ENCODE measurements around the gene KRT17.
"Not testable (repeated sequence)": the region's sequence is repeated elsewhere in the genome, so short reads cannot be mapped to it uniquely, and the experiment has no call there.

KRT17 gene

GRCh38 chr17:41653892-41654677, 29.7 kb upstream of the KRT17 start:
- DNase-seq (ENCODE audit: low spot score): no peak

DNA sequence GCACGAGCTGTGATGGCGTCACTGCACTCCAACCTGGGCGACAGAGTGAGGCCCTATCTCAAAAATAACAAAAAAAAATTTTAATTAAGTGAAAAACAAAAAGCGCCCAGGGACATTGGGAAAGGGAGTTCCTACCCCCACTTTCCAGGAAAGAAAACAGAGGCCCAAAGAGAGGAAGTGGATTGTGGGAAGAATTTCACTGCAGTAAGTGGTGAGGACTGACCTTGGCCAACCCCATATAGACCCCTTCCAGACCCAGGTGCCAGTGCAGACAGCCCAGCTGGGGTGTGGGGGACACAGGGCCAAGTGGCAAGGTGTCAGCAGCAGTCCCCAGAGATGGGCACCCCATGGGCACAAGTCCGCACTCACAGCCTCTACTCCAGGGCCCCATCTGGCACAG, 29.0 kb upstream of the KRT17 start:
- no peak for DNase-seq (ENCODE audit: low spot score)

DNA sequence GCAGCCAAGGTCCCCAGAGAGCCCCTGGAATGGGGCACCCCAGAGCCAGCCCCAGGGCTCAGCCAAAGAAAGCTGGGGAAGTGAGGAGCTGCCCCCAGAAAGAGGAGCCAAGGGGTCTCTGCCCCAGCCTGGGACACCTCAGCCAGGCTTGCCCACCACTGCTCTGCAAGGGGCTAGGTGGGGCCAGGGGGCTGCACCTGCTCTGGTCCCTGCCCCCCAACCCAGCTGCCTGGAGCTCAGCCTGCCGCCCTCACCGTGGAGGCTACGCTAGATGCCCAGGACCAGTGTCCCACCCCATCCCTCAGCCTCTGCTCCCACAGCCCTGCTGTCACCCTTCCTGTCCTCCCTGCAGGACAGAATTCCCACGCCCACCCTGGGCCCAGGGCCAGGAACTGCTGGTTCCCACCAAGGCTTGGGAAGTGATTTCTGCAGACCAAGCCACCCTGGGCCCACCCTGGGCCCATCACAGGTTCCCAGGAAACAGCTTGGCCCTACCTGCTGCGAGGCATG, 28.1 kb upstream of the KRT17 start:
- no peak for DNase-seq (ENCODE audit: low spot score)

GRCh38 chr17:41651625-41652460, 27.5 kb upstream of the KRT17 start:
- no peak for DNase-seq (ENCODE audit: low spot score)

DNA sequence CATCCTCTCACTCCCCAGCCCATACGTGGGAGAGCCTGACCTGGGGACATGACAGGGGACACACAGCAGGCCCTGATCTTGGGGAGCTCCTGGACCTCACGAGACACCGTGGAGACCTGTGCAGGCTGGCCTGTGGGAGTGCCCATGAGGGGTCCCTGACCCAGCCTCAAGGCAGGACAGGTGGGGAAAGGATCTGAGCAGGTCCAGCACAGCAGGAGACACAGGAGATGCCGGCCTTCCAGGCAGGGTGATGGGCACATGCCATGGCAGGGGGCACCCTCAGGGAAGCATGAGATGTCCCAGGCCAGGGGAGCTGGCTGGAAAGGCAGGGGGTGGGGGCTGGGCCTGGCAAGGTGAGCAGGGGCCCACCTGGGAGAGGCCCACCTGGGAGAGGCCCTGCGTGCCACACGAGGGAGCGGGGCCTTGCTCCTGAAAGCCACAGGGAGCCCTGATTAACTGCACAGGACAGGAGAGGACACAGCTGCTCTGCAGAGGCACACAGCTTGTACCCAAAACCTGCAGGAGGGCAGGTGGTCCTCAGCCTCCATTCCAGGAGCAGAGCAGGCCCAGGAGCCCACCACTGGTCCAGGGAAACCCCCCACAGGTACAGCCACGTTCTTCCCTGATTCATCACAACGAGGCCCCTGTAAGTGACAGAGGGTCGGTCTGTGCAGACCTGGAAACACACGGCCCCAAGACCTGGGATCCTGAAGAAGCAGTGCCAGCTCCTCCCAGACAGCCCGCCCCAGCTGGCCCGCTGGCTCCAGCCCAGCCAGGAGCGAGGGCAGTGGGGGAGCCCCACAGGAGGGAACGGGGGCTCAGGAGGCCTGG, 26.6 kb upstream of the KRT17 start:
- no peak for DNase-seq (ENCODE audit: low spot score)

DNA sequence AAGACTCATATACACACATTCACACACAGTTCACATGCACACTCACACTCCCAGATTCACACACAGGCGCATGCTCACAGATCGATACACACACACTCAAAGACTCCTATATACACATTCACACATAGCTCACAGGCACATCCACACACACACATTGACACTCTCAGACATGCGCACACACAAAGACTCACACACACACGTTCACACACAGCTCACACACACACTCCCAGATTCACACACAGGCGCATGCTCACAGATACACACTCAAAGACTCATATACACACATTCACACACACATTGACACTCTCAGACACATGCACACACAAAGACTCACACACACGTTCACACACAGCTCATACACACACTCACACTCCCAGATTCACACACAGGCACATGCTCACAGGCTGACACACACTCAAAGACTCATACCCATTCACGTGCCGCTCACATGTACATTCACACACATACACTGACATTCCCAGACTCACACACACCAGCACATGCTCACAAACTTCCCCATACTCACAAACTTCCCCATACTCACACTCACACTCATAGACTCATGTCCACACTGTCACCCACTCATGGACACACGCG, 25.6 kb upstream of the KRT17 start:
- no peak for DNase-seq (ENCODE audit: low spot score)

GRCh38 chr17:41648411-41649195, 24.2 kb upstream of the KRT17 start:
- DNase-seq (ENCODE audit: low spot score): peak; percentile 72

- DNase-seq (ENCODE audit: low spot score): peak; percentile 74
Observed at GRCh38 chr17:41647940-41648410, 23.6 kb upstream of the KRT17 start.

GRCh38 chr17:41647038-41647813, 22.9 kb upstream of the KRT17 start:
- no peak for DNase-seq (ENCODE audit: low spot score)

DNA sequence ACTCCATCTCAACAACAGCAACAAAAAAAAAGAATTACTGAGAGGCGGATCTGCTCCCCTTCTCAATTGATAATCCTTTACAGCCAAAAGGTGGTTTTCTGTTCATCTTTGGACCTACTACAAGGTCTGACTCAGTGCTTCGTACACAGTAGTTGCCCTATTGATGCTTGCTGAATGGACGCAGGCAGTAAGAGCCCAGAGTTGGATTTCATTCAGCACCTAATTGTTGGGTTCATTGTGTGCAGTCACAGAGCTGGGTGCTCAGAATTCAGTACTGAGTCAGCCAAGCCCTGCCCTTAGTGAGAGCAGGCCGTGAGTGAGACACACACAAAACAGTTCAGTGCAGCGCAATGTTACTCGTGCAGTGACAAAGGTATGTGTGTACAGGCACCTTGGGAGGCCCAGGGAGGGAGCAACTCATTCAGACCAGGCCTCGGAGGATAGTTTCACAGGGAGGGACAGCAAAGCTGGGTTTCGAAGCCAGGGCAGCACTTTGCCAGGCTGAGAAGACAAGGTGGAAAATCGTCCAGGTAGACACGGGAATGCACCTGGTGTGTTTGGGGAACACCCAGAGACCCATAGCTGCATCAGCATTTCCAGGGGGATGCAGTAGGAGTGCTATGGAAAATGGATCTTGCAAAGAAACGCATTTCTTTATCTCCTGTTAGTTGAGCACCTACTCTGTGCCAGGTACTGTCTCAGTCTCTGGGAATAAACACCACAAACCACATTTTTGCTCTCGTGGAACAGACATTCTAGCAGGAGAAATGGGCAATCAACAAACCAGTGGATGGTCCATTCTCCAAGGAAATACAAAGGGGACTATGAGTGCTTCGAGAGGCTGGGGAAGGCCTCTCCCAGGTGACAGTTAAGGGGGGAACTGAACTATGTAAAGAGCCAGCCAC, 18.1 kb upstream of the KRT17 start:
- no peak for DNase-seq (ENCODE audit: low spot score)

GRCh38 chr17:41640596-41640995, 16.2 kb upstream of the KRT17 start:
- not testable (repeated sequence) for DNase-seq (ENCODE audit: low spot score)

GRCh38 chr17:41639492-41640473, 15.4 kb upstream of the KRT17 start:
- DNase-seq (ENCODE audit: low spot score): no peak

DNA sequence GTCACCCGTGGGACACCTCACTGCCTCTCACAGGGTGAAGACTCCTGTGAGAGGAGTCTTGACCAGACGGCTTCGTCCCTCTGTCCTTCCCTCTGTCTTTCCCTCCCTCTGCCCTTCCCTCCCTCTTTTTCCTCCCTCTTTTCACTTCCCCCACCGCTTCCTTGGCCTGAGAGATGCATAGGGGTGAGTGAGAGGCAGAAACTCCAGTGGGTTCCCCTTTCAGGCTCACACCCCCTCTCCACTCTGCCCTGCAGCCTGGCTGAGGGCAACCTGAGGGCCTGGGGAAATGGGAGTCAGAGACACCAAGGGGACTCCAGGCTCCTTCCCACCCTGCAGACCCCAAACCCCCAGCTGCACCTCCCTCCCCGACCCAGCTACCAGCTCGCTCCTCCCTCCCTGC, 14.6 kb upstream of the KRT17 start:
- no peak for DNase-seq (ENCODE audit: low spot score)

DNA sequence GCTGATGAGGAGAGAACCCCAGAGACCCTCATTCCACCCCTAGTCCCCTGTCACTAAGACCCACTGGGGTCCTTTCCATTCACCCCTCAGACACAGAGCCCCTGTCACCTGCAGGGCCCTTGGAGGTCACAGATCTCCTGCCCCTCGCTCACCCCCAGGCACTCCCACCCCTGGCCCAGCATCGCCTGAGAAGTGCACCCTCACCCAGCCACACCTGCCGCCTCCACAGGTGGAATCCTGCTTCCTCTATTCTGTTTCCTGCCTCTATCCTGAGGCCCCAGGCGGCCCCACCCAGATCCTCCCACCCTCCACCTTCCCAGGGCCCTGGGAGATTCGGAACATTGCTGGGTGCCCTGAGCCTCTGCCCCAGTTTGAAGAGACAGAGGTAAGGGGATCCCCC, 13.8 kb upstream of the KRT17 start:
- no peak for DNase-seq (ENCODE audit: low spot score)

GRCh38 chr17:41636652-41637051, 12.3 kb upstream of the KRT17 start:
- DNase-seq (ENCODE audit: low spot score): no peak

DNA sequence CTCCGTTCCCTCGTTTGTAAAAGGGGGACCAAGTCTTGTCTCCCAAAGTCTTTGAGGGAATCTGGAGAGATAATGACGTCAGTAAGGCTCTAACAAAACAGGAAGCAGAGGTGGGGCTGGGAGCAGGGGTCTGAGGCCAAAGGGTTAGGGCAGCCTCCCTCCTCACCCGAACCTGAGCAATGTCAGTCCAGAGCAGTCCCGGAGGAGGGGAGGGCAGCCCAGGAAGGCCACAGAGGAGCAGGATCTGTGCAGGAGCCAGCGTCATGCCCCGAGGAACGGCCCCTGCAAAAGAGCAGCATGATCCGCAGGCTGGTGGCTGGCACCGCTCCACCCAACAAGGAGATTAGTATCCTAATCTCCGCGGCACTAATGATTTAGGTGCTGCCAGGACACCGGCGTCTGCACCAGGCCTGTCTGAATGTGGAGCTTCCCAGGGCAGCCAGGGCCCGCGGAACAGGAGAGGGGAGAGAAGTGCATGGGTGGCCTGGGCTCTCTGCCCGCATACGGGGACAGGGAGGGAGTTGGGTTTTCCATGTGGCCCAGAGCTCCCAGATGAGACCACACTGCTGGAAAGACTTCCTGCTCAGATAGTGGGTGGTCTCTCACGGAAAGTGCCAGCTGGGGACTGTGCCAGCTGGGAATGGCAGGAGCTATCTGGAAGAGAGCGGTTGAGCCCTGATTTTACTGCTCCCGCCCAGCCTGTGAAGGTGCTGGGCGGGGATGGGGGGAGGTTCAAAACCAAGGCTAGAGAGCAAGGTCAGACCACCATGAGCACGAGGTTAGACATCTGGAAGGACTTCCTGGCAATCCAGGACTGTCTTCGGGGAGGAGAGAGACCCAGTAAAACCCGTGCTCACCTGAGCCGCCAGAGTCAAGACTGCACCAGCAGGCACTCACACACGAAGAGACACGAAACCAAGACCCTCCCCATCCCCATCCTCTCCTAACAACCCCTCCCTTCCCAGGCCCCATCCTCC, 11.0 kb upstream of the KRT17 start:
- no peak for DNase-seq (ENCODE audit: low spot score)

GRCh38 chr17:41634639-41635038, 10.3 kb upstream of the KRT17 start:
- DNase-seq (ENCODE audit: low spot score): no peak

Data from COLO829 (cell line).